ENCODE measurements around the gene MIA. TPM values are rescaled to one million over a fixed set of nuclear protein-coding genes. Genes with fewer than 3 reads are reported as not detected.

Gene MIA
- total and polyA plus RNA-seq, 2 of the 8 experiments (the other 6 are each of a cell fraction or from before 2014, with no cell fraction given) = not detected

DNA sequence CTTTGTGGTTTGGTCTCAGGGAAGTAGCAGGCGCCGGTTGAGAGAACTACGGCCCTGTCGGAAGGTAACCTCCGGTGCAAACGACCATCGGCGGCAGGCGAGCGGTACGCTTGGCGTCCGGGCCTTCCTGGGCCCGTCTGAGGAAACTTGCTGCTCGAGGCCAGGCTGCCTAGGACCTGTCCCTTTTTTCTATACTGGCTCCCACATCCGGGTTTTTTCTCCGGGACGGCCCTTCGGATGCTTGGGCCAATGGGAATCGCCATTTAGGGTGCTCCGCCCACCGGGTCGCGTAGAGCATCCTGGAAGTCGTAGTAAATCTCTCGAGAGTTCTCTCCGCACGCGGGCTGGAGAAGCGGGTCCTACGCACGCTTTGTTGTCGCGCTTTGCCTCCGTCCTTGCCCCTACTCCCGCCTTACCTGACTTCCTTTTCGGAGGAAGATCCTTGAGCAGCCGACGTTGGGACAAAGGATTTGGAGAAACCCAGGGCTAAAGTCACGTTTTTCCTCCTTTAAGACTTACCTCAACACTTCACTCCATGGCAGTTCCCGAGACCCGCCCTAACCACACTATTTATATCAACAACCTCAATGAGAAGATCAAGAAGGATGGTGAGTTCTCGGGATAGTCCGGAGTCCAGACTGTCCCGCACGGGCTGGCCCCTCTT lies 24.3 kb upstream of the MIA start, which contains the start of gene SNRPA (continued):
- TF ChIP-seq, protein P1, sequence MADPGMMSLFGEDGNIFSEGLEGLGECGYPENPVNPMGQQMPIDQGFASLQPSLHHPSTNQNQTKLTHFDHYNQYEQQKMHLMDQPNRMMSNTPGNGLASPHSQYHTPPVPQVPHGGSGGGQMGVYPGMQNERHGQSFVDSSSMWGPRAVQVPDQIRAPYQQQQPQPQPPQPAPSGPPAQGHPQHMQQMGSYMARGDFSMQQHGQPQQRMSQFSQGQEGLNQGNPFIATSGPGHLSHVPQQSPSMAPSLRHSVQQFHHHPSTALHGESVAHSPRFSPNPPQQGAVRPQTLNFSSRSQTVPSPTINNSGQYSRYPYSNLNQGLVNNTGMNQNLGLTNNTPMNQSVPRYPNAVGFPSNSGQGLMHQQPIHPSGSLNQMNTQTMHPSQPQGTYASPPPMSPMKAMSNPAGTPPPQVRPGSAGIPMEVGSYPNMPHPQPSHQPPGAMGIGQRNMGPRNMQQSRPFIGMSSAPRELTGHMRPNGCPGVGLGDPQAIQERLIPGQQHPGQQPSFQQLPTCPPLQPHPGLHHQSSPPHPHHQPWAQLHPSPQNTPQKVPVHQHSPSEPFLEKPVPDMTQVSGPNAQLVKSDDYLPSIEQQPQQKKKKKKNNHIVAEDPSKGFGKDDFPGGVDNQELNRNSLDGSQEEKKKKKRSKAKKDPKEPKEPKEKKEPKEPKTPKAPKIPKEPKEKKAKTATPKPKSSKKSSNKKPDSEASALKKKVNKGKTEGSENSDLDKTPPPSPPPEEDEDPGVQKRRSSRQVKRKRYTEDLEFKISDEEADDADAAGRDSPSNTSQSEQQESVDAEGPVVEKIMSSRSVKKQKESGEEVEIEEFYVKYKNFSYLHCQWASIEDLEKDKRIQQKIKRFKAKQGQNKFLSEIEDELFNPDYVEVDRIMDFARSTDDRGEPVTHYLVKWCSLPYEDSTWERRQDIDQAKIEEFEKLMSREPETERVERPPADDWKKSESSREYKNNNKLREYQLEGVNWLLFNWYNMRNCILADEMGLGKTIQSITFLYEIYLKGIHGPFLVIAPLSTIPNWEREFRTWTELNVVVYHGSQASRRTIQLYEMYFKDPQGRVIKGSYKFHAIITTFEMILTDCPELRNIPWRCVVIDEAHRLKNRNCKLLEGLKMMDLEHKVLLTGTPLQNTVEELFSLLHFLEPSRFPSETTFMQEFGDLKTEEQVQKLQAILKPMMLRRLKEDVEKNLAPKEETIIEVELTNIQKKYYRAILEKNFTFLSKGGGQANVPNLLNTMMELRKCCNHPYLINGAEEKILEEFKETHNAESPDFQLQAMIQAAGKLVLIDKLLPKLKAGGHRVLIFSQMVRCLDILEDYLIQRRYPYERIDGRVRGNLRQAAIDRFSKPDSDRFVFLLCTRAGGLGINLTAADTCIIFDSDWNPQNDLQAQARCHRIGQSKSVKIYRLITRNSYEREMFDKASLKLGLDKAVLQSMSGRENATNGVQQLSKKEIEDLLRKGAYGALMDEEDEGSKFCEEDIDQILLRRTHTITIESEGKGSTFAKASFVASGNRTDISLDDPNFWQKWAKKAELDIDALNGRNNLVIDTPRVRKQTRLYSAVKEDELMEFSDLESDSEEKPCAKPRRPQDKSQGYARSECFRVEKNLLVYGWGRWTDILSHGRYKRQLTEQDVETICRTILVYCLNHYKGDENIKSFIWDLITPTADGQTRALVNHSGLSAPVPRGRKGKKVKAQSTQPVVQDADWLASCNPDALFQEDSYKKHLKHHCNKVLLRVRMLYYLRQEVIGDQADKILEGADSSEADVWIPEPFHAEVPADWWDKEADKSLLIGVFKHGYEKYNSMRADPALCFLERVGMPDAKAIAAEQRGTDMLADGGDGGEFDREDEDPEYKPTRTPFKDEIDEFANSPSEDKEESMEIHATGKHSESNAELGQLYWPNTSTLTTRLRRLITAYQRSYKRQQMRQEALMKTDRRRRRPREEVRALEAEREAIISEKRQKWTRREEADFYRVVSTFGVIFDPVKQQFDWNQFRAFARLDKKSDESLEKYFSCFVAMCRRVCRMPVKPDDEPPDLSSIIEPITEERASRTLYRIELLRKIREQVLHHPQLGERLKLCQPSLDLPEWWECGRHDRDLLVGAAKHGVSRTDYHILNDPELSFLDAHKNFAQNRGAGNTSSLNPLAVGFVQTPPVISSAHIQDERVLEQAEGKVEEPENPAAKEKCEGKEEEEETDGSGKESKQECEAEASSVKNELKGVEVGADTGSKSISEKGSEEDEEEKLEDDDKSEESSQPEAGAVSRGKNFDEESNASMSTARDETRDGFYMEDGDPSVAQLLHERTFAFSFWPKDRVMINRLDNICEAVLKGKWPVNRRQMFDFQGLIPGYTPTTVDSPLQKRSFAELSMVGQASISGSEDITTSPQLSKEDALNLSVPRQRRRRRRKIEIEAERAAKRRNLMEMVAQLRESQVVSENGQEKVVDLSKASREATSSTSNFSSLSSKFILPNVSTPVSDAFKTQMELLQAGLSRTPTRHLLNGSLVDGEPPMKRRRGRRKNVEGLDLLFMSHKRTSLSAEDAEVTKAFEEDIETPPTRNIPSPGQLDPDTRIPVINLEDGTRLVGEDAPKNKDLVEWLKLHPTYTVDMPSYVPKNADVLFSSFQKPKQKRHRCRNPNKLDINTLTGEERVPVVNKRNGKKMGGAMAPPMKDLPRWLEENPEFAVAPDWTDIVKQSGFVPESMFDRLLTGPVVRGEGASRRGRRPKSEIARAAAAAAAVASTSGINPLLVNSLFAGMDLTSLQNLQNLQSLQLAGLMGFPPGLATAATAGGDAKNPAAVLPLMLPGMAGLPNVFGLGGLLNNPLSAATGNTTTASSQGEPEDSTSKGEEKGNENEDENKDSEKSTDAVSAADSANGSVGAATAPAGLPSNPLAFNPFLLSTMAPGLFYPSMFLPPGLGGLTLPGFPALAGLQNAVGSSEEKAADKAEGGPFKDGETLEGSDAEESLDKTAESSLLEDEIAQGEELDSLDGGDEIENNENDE (IDR thresholded peaks at IDR 0.05; ENCODE audit: insufficient replicate concordance, low read length) = no peak
- TF ChIP-seq GTF2F1 (IDR thresholded peaks at IDR 0.05; ENCODE audit: borderline replicate concordance, low read depth, low read length) (no peak), TBP (IDR thresholded peaks at IDR 0.05; ENCODE audit: low read depth, low read length) (peak; percentile 70; the same call in 1 of the 2 replicates), CEBPB (IDR thresholded peaks at IDR 0.05; ENCODE audit: low read depth, low read length) (no peak), CHD2 (IDR thresholded peaks at IDR 0.05; ENCODE audit: low read length) (peak; percentile 76), EP300 (IDR thresholded peaks at IDR 0.05; ENCODE audit: borderline replicate concordance in 1 of 2, low read depth in 2 of 2, low read length in 2 of 2) (no peak), FOSL1 (IDR thresholded peaks at IDR 0.05; ENCODE audit: insufficient read depth, low read depth, low read length) (no peak), HDAC6 (IDR thresholded peaks at IDR 0.05; ENCODE audit: low read depth, low read length) (no peak), SP2 (IDR thresholded peaks at IDR 0.05; ENCODE audit: low read length) (0 out of 2 replicates have a peak, but pooled peaks have one; percentile 8)
- TF ChIP-seq, protein P2, sequence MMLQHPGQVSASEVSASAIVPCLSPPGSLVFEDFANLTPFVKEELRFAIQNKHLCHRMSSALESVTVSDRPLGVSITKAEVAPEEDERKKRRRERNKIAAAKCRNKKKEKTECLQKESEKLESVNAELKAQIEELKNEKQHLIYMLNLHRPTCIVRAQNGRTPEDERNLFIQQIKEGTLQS (IDR thresholded peaks at IDR 0.05; ENCODE audit: insufficient read depth, low read depth, low read length) = no peak

Data from H1 (cell line).